HFF-Myc (cell line): ENCODE results near the gene PRMT6.
"Not testable (repeated sequence)": the region's sequence is repeated elsewhere in the genome, so short reads cannot be mapped to it uniquely, and the experiment has no call there.

Experiments
- DNase-seq: peaks from one replicate; pipeline ENCODE4 v3.0.0-alpha.2; 2011; ENCODE audit warnings: low read depth; ENCODE audit errors: extremely low read depth
- H3K4me3 ChIP-seq: replicated peaks from 2 replicates; pipeline ENCODE4 v1.5.1; 2011; ENCODE audit warnings: low read depth, mild to moderate bottlenecking, control low read depth, low read length
- TF ChIP-seq, protein P1 (sequence below): IDR thresholded peaks from 2 replicates; pipeline ENCODE4 v1.5.1; 2012; ENCODE audit warnings: mild to moderate bottlenecking, low read depth, low read length, control low read depth; ENCODE audit errors: missing control alignments

PRMT6 gene

DNA sequence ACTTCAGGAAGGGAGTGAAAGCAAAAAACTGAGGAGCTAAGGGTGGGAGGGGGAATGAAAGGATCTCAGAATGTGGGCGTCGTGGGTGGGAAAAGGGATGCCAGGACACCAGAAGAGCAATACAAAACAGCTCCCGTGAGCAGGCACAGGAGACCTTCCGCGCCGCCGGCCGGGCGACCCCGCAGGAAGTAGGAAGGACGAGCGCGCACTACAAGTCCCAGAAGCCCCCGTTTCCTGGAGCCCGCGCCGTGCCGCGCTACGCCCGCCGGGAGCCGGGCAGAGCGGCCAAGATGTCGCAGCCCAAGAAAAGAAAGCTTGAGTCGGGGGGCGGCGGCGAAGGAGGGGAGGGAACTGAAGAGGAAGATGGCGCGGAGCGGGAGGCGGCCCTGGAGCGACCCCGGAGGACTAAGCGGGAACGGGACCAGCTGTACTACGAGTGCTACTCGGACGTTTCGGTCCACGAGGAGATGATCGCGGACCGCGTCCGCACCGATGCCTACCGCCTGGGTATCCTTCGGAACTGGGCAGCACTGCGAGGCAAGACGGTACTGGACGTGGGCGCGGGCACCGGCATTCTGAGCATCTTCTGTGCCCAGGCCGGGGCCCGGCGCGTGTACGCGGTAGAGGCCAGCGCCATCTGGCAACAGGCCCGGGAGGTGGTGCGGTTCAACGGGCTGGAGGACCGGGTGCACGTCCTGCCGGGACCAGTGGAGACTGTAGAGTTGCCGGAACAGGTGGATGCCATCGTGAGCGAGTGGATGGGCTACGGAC lies at the start of gene PRMT6:
PRMT6 (plus strand) TSS at position 249 of the 771 bp plus-strand sequence; CDS start at position 291, 42 bp downstream.
- TF ChIP-seq, protein P1, sequence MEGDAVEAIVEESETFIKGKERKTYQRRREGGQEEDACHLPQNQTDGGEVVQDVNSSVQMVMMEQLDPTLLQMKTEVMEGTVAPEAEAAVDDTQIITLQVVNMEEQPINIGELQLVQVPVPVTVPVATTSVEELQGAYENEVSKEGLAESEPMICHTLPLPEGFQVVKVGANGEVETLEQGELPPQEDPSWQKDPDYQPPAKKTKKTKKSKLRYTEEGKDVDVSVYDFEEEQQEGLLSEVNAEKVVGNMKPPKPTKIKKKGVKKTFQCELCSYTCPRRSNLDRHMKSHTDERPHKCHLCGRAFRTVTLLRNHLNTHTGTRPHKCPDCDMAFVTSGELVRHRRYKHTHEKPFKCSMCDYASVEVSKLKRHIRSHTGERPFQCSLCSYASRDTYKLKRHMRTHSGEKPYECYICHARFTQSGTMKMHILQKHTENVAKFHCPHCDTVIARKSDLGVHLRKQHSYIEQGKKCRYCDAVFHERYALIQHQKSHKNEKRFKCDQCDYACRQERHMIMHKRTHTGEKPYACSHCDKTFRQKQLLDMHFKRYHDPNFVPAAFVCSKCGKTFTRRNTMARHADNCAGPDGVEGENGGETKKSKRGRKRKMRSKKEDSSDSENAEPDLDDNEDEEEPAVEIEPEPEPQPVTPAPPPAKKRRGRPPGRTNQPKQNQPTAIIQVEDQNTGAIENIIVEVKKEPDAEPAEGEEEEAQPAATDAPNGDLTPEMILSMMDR: no peak

GRCh38 chr1:107009281-107009680 lies 47.2 kb upstream of the PRMT6 start:
- DNase-seq: no peak
- TF ChIP-seq, protein P1: no peak
- no peak overlapping the region for H3K4me3 ChIP-seq

More for the DNA sequence above, at the start of gene PRMT6:
- H3K4me3 ChIP-seq: peak within 1 kb of the TSS; percentile 97
- peak; percentile 32 for DNase-seq

DNA sequence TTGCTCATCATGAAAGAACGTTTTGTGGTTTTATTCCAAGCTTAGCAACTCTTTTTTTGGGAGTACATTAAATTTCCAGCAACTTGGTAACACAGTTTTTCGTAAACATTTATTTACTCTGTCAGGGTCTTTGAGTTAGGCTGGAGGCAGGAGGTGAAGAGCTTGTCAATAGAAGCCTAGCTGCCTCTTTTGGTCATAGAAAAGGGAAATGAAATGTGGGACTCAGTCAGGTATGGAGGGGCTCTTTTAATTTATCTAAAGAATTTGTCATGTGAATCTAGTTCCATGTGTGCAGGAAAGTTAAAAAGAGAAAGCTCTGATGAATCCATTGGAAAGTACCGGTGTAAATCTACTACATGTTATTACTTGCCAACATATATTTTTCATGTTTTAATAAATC lies 45.9 kb upstream of the PRMT6 start:
- TF ChIP-seq, protein P1: no peak
- no peak for DNase-seq
- H3K4me3 ChIP-seq: no peak overlapping the region

DNA sequence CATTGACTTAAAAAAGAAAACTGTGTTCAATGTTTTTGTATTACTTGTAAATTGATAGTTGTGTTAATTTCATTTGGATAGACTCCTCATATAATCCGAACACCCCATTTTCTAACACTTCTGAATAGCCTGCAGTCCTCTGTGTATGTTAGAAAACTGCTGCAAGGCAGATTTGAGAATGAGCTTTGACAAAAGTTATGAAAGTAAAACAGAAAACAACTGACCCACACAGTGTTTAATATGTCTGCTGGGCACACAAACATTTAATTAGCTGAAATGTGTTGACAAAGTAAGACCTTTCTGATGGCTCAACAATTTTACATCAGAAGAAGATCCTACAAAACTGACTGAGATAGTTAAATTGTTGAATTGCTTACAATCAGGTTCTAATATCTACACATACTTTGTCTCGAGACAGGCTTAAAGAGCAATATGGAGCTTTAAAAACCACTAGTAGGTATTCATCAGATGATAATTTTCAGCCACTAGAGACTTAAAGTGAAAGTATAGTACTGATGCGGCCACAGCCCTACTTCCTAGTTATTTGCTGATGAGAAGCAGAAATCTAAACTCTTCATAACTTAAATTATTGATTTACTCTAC lies 40.0 kb upstream of the PRMT6 start:
- no peak for DNase-seq
- TF ChIP-seq, protein P1: no peak
- H3K4me3 ChIP-seq: no peak overlapping the region

- TF ChIP-seq, protein P1: no peak
- H3K4me3 ChIP-seq: no peak overlapping the region
- DNase-seq: no peak
These were observed 38.0 kb upstream of the PRMT6 start for GRCh38 chr1:107018445-107018844.

GRCh38 chr1:107019166-107019565 lies 37.3 kb upstream of the PRMT6 start:
- TF ChIP-seq, protein P1: no peak
- H3K4me3 ChIP-seq: no peak overlapping the region
- DNase-seq: no peak

GRCh38 chr1:107038874-107039273 lies 17.6 kb upstream of the PRMT6 start:
- H3K4me3 ChIP-seq, DNase-seq: not testable (repeated sequence)

GRCh38 chr1:107044310-107045220 lies 11.9 kb upstream of the PRMT6 start:
- not testable (repeated sequence) for H3K4me3 ChIP-seq, DNase-seq
